ENCODE data around the gene KLK3.

DNA sequence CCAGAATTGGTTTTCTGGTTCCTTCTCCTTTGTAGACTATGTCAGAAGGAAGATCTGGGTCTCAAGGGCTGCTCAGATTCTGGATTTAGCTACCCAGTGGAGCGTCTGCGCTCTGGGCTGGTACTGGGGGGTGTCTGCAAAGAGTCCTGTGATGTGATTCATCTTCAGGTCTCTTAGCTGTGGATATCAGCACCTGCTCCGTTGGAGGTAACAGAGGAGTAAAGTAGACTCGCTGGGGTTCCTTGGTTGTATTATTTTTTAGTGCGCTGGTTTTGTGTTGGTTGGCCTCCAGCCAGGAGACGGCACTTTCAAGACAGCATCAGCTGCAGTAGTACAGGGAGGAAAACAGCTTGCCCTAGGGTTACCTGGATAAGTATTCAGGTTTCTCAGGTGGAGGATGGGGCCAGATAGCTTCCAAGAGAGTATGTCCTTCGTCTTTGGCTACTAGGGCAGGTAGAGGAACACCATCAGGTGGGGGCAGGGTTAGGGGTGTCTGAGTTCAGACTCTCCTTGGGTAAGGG is 11.0 kb upstream of the KLK3 start:
- TF ChIP-seq POLR2AphosphoS5 (IDR thresholded peaks at IDR 0.05; ENCODE audit: low read depth, low read length) (no peak), TAF1 (IDR thresholded peaks at IDR 0.05; ENCODE audit: borderline replicate concordance, low read depth, low read length) (no peak), POLR2A (IDR thresholded peaks at IDR 0.05; ENCODE audit: low read depth, low read length) (no peak)

All from GM12892 (cell line).